ENCODE measurements around the gene CRYZL1. TPM values are rescaled to one million over a fixed set of nuclear protein-coding genes. Genes with fewer than 3 reads are reported as not detected.

Gene CRYZL1
- total RNA-seq, 3 donors from 2014 or later, result 20.8 to 23.0 (median 22.8) TPM

- ATAC-seq (no peak), DNase-seq (no peak)
- Mint-ChIP-seq H3K9me3 (no peaks in the 10 kb centered on the region), H3K4me3 (no peak overlapping the region), H3K27me3 (ENCODE audit: low read depth) (no peaks in the 10 kb centered on the region), H3K36me3 (ENCODE audit: insufficient read depth) (peaks cover 18% of the 10 kb centered on the region), H3K4me1 (ENCODE audit: low read depth) (peaks cover 24% of the 10 kb centered on the region)
Observed at GRCh38 chr21:33539616-33540015, 101.9 kb downstream of the CRYZL1 start.

Other genes starting within 250 kb of the CRYZL1 start
- gene IFNGR2, start 238.3 kb downstream of the CRYZL1 start, total RNA-seq, result 10 to 100 TPM in 2 of 3 donors, 1 to 10 TPM in 1; 8.7 to 12.8 (median 10.5) TPM
- gene TMEM50B, start 161.8 kb downstream of the CRYZL1 start, total RNA-seq, result 10 to 100 TPM; 14.5 to 18.4 (median 16.9) TPM
- under 1 TPM in 2 of 3 donors, not detected in 1; 0.11 to 0.16 TPM for gene DNAJC28, start 150.0 kb downstream of the CRYZL1 start, total RNA-seq
- 100 to 1,000 TPM; 244 to 274 (median 244) TPM for gene GART, start 99.6 kb downstream of the CRYZL1 start, total RNA-seq
- 100 to 1,000 TPM; 322 to 350 (median 332) TPM for gene SON, start 98.7 kb downstream of the CRYZL1 start, total RNA-seq
- 10 to 100 TPM; 20.9 to 22.5 (median 22.0) TPM for gene DONSON, start 53.1 kb downstream of the CRYZL1 start, total RNA-seq
- gene ITSN1, start 760 bp upstream of the CRYZL1 start, total RNA-seq, result 1 to 10 TPM; 2.1 to 2.5 (median 2.4) TPM